Gastroesophageal sphincter (tissue), 3 donors: ENCODE results near the gene PLCH1.

ENCODE experiments used
- CTCF ChIP-seq, 4 experiments: fragments of 200-600 bp in 2 of 4; fragments of 450-650 bp in 2 of 4; sonication (generic) in 1 of 4; IDR thresholded peaks; one replicate each; pipeline ENCODE4 v1.5.1; 2017 to 2019; ENCODE audit warnings: antibody characterized with exemption in 4 of 4, mild to moderate bottlenecking in 2 of 4, moderate library complexity in 2 of 4
- EP300 ChIP-seq: sonication (generic); formaldehyde crosslinking; IDR thresholded peaks from one replicate; pipeline ENCODE4 v1.6.1; 2017; ENCODE audit warnings: antibody characterized with exemption, mild to moderate bottlenecking
- POLR2AphosphoS5 ChIP-seq: sonication (generic); formaldehyde crosslinking; IDR thresholded peaks from one replicate; pipeline ENCODE4 v1.6.1; 2017; ENCODE audit warnings: antibody characterized with exemption

- no peak for TF ChIP-seq EP300
- no peak for TF ChIP-seq CTCF (IDR thresholded peaks at IDR 0.05)
- TF ChIP-seq POLR2AphosphoS5 = no peak
Observed at GRCh38 chr3:155369735-155370134, 375.1 kb downstream of the PLCH1 start.
